Mucosa of descending colon (tissue), 3 donors: Measurements from ENCODE around the gene PCSK6. TPM values are rescaled to one million over a fixed set of nuclear protein-coding genes. Genes with fewer than 3 reads are reported as not detected.

Experiments
- ATAC-seq: fragments of 200-7000 bp; cut with Tn5 transposase; one replicate; pipeline ENCODE4 v1.9.1; 2020; ENCODE audit warnings: mild to moderate bottlenecking, moderate library complexity
- DNase-seq, 3 donors: peaks; one replicate each; pipeline ENCODE4 v3.0.0-alpha.2; 2020
- H3K36me3 ChIP-seq: fragments of 200-600 bp; one replicate; pipeline ENCODE4 v1.8.0; 2021; ENCODE audit warnings: low read depth, mild to moderate bottlenecking
- H3K4me1 ChIP-seq: fragments of 200-600 bp; one replicate; pipeline ENCODE4 v1.8.0; 2021; ENCODE audit warnings: low read depth, mild to moderate bottlenecking
- H3K4me3 ChIP-seq: fragments of 200-600 bp; one replicate; pipeline ENCODE4 v1.8.0; 2021; ENCODE audit warnings: mild to moderate bottlenecking
- H3K9me3 ChIP-seq: fragments of 200-600 bp; one replicate; pipeline ENCODE4 v1.8.0; 2021; ENCODE audit warnings: mild to moderate bottlenecking
- intact Hi-C, 2 donors: fragments of 100-400 bp; cut with DNase I in 1 of 2; cut with micrococcal nuclease in 1 of 2; formaldehyde crosslinking; loops; one replicate each; pipeline versions ENCODE4 v1.11.0 to v1.11.1; 2022; cut with DNase I, micrococcal nuclease
- total RNA-seq, 3 donors: library from RNA; stranded (reverse); fragmentation: NEBNext Ultra II Directional in 2 of 3; extraction: Animal tissue kit (Norgen Biotek cat#: 25700) in 2 of 3; gene quantifications; one replicate each; pipeline versions ENCODE4 v1.2.1 to v1.2.4, GENCODE V29; 2021 to 2023
- TF ChIP-seq, protein P1 (sequence below): fragments of 200-600 bp; IDR thresholded peaks from one replicate; pipeline ENCODE4 v1.8.0; 2022; ENCODE audit warnings: antibody characterized with exemption, mild to moderate bottlenecking
- donor health status: DM: no; HTN: no; CAD: no; lungs with moderate emphysema.
- donor health status: DM: no; HTN: no; CAD: no.
- donor health status: DM: no; HTN: yes; CAD: no.

Gene PCSK6
- total RNA-seq, 3 donors from 2014 or later: 21.3 to 58.4 (median 30.3) TPM

GRCh38 chr15:101315736-101316135, 173.8 kb downstream of the PCSK6 start:
- no peaks in the 10 kb centered on the region for H3K4me1 ChIP-seq
- no peaks in the 10 kb centered on the region for H3K9me3 ChIP-seq
- DNase-seq: no peak
- no peaks in the 10 kb centered on the region for H3K36me3 ChIP-seq
- ATAC-seq: no peak
- TF ChIP-seq, protein P1, sequence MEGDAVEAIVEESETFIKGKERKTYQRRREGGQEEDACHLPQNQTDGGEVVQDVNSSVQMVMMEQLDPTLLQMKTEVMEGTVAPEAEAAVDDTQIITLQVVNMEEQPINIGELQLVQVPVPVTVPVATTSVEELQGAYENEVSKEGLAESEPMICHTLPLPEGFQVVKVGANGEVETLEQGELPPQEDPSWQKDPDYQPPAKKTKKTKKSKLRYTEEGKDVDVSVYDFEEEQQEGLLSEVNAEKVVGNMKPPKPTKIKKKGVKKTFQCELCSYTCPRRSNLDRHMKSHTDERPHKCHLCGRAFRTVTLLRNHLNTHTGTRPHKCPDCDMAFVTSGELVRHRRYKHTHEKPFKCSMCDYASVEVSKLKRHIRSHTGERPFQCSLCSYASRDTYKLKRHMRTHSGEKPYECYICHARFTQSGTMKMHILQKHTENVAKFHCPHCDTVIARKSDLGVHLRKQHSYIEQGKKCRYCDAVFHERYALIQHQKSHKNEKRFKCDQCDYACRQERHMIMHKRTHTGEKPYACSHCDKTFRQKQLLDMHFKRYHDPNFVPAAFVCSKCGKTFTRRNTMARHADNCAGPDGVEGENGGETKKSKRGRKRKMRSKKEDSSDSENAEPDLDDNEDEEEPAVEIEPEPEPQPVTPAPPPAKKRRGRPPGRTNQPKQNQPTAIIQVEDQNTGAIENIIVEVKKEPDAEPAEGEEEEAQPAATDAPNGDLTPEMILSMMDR: no peak
- no peak overlapping the region for H3K4me3 ChIP-seq
- intact Hi-C loops: no loop called here

DNA sequence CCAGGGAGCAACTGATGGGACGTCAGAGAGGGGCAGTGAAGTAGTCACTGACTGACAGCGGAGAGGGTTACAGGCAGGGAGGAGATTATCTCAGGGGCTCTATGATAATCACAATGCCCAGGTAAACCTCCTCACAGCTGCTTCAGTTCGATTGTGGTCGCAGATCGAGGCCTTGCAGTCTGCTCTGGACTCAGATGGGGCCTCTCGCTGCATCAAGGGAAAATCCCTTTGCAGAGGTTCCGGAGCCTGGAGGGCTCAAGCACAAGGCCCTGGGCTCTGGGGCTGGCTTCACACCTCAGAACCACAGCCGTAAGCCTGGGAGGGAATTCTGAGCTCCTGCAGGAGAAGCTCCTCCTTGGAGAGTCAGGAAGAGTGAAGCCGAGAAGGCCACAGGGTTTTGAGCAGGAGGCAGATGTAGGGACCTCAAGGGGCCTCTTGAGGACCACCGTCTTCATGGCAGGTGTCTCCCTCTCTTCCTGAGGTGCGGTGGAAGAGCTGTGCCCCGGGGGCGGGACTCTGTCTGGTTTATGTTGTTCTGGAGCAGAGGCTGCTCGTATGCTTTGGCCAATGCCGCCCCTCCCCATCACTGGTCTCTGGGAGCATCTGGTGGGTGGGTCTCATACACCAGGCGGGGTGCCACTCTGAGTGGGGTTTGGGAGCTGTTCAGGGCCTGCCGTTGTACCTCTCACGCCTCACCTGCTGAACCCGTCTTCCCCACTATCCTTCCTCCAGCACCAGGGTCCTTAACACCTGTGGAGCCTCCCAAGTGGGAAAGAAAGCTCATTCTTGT, 175.0 kb downstream of the PCSK6 start:
- H3K9me3 ChIP-seq: no peaks in the 10 kb centered on the region
- ATAC-seq: no peak
- intact Hi-C loops: no loop called here
- TF ChIP-seq, protein P1: no peak
- no peaks in the 10 kb centered on the region for H3K4me1 ChIP-seq
- H3K4me3 ChIP-seq: no peak overlapping the region
- no peaks in the 10 kb centered on the region for H3K36me3 ChIP-seq
- no peak for DNase-seq

DNA sequence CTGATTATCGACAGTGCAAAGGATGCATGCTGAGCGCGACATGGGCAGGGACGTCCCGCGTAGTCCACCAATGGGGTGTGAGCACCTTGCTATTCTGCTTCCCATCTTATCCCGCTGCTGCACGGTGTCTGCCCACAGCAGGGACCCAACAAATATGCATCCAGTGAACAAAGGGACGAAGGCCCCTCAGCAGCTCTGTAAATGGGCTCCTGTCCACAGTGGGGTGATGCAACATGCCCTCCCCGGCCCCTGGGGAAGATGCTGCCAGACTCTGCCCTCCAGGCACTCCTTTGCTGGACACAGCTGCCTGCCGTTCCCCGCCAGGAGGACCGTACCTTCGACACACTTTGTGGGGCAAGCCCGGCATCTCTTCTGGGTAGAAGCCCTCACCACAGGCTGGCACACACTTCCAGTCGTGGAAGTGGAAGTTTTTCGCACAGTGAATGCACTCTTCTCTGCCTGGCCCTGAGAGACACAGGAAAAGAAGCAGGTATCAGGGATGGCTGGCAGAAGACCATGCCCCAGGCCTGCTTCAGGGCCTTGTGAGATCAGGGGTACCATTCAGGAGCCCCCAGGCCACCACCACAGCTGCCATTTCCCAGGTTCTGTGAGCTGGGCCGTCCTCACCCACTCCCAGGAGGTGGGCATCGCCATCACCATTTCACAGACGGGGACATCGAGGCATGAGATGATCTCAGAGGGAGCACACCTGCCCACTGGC, 176.3 kb downstream of the PCSK6 start:
- Histone ChIP-seq H3K4me1 (no peaks in the 10 kb centered on the region), H3K4me3 (no peak overlapping the region), H3K9me3 (no peaks in the 10 kb centered on the region), H3K36me3 (no peaks in the 10 kb centered on the region)
- intact Hi-C loops: no loop called here
- ATAC-seq: no peak
- TF ChIP-seq, protein P1: no peak
- no peak for DNase-seq

DNA sequence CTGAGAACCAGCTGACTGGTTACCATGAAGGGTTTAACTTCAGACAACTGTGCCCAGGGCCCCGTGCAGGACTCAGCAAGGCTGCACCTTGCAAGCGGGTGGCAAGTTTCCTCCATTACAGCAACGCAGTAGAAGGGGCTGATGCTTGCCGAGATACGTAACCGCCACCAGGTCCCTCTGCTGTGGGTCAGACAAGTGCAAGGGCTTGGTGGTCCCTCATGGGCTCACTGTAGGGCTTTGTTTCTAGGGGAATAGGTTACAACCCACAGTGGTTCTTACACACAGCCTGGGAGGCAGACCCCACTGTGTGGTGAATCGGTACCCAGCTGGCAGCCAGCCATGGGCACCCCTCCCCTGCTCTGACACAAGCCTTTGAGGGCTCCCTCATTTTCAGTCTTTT, 179.0 kb downstream of the PCSK6 start:
- H3K9me3 ChIP-seq: no peaks in the 10 kb centered on the region
- no peak for ATAC-seq
- TF ChIP-seq, protein P1: no peak
- DNase-seq: no peak
- H3K4me1 ChIP-seq: no peaks in the 10 kb centered on the region
- H3K36me3 ChIP-seq: no peaks in the 10 kb centered on the region
- H3K4me3 ChIP-seq: no peak overlapping the region
- intact Hi-C loops: no loop called here

GRCh38 chr15:101310161-101310480, 179.4 kb downstream of the PCSK6 start:
- Histone ChIP-seq H3K4me1 (no peaks in the 10 kb centered on the region), H3K9me3 (no peaks in the 10 kb centered on the region), H3K36me3 (no peaks in the 10 kb centered on the region), H3K4me3 (no peak overlapping the region)
- ATAC-seq: no peak
- DNase-seq: peak in 1 of 3 donors; percentile 34
- intact Hi-C loops: no loop called here
- TF ChIP-seq, protein P1: no peak
